Measurements from ENCODE around the gene ARHGAP42.

DNA sequence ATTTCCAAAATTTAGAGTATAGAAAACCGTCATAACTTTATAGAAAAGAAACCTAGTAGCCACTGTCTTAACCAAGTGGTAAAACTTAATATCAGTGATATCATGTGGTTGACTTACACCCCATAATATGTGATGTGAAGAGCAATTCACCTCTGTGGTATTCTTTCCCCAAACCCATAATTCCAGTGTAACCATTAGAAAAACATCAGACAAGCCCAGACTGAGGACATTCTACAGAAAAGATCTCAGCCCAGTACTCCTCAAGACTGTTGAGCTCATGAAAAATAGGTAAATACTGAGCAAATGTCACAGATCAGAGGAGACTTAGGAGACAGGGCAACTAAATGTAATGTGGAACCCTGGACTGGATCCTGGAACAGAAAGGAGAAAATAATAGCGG lies 307.9 kb downstream of the ARHGAP42 start:
- TF ChIP-seq RBFOX2 (IDR thresholded peaks at IDR 0.05; ENCODE audit: low read depth, low read length) (no peak), POGZ (CRISPR knock-in tag; IDR thresholded peaks at IDR 0.05) (no peak), ZNF775 (CRISPR knock-in tag; IDR thresholded peaks at IDR 0.05; ENCODE audit: borderline replicate concordance) (no peak), MED1 (CRISPR knock-in tag; IDR thresholded peaks at IDR 0.05) (no peak)

Measured in HepG2 (cell line).